Pancreas (tissue), 10 donors: ENCODE measurements around the gene LAMTOR4. TPM values are rescaled to one million over a fixed set of nuclear protein-coding genes. Genes with fewer than 3 reads are reported as not detected.

Experiments used
- ATAC-seq, 4 donors: fragments of 200-7000 bp; cut with Tn5 transposase; one replicate each; pipeline versions ENCODE4 v1.8.0 to v1.9.1; 2020; ENCODE audit warnings: mild to moderate bottlenecking in 4 of 4, moderate library complexity in 4 of 4
- DNase-seq, 6 donors: peaks; one replicate each; pipeline ENCODE4 v3.0.0-alpha.2; 2020
- FAIRE-seq: peaks from 2 replicates; lab custom pipeline; 2012; peaks lifted over from hg19 to GRCh38; lab: Jason Lieb, UNC
- H3K27ac ChIP-seq, 4 donors: fragments of 200-600 bp; sonication (generic); 1 replicate in 3 of 4; 2 replicates in 1 of 4; pipeline versions ENCODE4 v1.5.0 to v1.8.0; 2020
- H3K27me3 ChIP-seq, 4 donors: fragments of 200-600 bp; one replicate each; pipeline ENCODE4 v1.8.0; 2021
- H3K36me3 ChIP-seq, 3 donors: fragments of 200-600 bp; sonication (generic) in 1 of 3; one replicate each; pipeline versions ENCODE4 v1.5.0 to v1.8.0; 2020 to 2021
- H3K4me1 ChIP-seq, 3 donors: fragments of 200-600 bp; one replicate each; pipeline ENCODE4 v1.8.0; 2021
- H3K4me3 ChIP-seq, 4 donors: fragments of 200-600 bp; sonication (generic) in 2 of 4; one replicate each; pipeline versions ENCODE4 v1.5.0 to v1.8.0; 2020 to 2021
- H3K9me3 ChIP-seq, 4 donors: fragments of 200-600 bp; one replicate each; pipeline ENCODE4 v1.8.0; 2021
- WGBS, 2 donors: extraction: QIAGEN DNeasy Blood & Tissue Kit; methylation state at CpG; one replicate each; pipeline ENCODE4 v1.1.7; 2013; 5-methylcytosine and 5-hydroxymethylcytosine counted together
- intact Hi-C, 3 donors: fragments of 100-400 bp; cut with DNase I; formaldehyde crosslinking; loops; one replicate each; pipeline versions ENCODE4 v1.11.1 to v1.14.2; 2022
- polyA plus RNA-seq, 2 donors: library from polyadenylated mRNA; stranded (reverse); fragments of 200-250 nt; gene quantifications; one replicate each; pipeline ENCODE4 v1.2.3, GENCODE V29; 2013
- total RNA-seq, 6 donors: library from RNA; stranded (reverse); fragmentation: NEBNext Ultra II Directional in 4 of 6; extraction: Animal tissue kit (Norgen Biotek cat#: 25700) in 4 of 6; gene quantifications; one replicate each; pipeline versions ENCODE4 v1.2.1 to v1.2.4, GENCODE V29; 2021 to 2023
- TF ChIP-seq, protein P1 (sequence below), 4 donors: fragments of 200-600 bp; sonication (generic) in 3 of 4; IDR thresholded peaks; one replicate each; pipeline versions ENCODE4 v1.5.0 to v1.8.0; 2021; ENCODE audit warnings: antibody characterized with exemption in 4 of 4
- donor health status: healthy with polysubstance abuse.
- donor health status: DM: no; HTN: no; CAD: no; lungs with moderate emphysema.
- donor health status: DM: no; HTN: no; CAD: no.
- donor health status: control.
- donor health status: control.
- donor health status: Bipolar disorder and iron deficiency.
- donor health status: DM: yes; HTN: yes; CAD: no.
- donor health status: DM: no; HTN: no; CAD: no.
- donor health status: DM: no; HTN: no; CAD: no.
- donor health status: DM: yes; HTN: yes; CAD: no.

LAMTOR4 gene
- total and polyA plus RNA-seq, 8 donors = 43.8 to 209 (median 55.6) TPM

DNA sequence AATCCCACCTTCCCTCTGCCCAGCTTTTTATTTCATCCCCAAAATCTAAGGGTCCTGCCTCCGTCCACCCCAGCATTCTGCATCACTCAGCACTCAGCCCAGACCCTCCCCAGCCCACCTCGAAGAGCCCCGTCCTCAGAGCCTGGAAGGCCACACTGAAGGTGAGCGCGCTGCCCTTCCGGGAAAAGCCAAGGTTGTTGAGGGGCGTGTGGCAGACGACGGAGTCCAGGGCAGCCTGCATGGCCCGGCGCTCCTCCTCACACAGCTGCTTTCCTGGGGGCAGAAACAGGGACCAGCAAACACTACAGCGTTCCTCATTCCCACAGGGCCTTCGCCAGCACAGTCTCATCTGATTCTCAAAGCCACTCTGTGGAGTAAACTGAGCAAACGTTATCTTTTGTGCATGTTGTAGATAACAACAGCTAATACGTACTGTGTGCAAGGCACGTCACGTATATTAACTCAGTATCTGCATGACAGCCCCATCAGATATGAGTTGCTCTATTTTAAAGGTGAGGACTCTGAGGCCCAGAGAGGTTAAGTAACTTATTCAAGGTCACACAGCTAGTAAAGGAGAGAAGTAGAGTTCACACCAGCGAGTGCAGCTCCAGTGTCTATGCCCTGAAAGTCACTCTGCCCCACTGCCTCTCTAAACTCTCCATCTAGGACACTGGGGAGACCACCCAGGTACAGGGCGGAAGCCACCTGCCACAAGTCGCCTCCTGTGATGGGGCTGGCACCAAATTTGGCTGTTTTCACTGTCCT is 7.0 kb downstream of the LAMTOR4 start:
- H3K4me1 ChIP-seq = peaks cover 0 to 6% (median 0%) of the 10 kb centered on the region in 3 donors
- ATAC-seq (no peak), DNase-seq (no peak), FAIRE-seq (no peak)
- H3K36me3 ChIP-seq = no peaks in the 10 kb centered on the region
- TF ChIP-seq, protein P1, sequence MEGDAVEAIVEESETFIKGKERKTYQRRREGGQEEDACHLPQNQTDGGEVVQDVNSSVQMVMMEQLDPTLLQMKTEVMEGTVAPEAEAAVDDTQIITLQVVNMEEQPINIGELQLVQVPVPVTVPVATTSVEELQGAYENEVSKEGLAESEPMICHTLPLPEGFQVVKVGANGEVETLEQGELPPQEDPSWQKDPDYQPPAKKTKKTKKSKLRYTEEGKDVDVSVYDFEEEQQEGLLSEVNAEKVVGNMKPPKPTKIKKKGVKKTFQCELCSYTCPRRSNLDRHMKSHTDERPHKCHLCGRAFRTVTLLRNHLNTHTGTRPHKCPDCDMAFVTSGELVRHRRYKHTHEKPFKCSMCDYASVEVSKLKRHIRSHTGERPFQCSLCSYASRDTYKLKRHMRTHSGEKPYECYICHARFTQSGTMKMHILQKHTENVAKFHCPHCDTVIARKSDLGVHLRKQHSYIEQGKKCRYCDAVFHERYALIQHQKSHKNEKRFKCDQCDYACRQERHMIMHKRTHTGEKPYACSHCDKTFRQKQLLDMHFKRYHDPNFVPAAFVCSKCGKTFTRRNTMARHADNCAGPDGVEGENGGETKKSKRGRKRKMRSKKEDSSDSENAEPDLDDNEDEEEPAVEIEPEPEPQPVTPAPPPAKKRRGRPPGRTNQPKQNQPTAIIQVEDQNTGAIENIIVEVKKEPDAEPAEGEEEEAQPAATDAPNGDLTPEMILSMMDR (IDR thresholded peaks at IDR 0.05) = no peak
- WGBS, 2 donors = 76 to 78% methylated on average over 20 of the region's 20 CpGs
- H3K27me3 ChIP-seq = no peaks in the 10 kb centered on the region
- H3K9me3 ChIP-seq = no peaks in the 10 kb centered on the region
- no peak overlapping the region for H3K4me3 ChIP-seq
- intact Hi-C loops = no loop called here
- H3K27ac ChIP-seq = no peak overlapping the region

DNA sequence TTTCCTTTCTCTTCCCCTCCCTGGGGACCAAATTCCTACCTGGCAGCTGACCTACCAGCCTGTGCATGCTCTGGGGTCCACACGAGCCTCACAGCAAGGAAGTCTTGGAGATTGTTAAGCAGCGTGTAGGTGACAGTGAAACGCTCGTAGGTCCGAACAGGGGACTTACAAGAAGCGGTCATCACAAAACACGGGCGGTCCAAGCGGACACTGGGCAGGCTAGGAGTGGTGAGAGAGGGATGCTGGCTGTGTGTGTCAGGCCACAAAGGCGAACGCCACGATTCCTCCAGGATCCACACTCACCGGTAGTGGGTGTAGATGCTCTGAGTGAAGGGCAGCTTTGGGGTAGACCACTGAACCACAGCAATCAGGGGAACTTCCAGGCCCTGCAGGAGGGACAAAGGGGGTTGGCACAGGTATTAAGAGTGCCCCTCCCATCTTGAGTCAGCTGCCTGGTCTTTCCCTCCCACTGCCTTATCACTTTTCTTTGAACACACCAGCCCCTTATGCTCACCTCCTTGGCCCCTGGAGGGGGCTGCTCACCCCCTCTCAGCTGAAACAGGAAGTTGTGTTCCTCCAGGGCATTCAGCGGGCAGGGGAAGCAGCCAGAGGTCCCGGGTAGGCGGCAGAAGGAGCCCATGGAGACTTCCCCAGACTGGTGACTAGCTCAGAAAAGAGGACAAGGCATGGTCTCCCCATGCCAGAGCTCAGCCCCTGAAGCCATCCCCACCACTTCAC is 7.8 kb downstream of the LAMTOR4 start:
- FAIRE-seq = no peak
- DNase-seq = no peak
- H3K4me3 ChIP-seq = no peak overlapping the region
- peaks cover 0 to 6% (median 0%) of the 10 kb centered on the region in 3 donors for H3K4me1 ChIP-seq
- intact Hi-C loops = no loop called here
- no peak overlapping the region for H3K27ac ChIP-seq
- no peak for ATAC-seq
- 87 to 92% methylated on average over 16 of the region's 16 CpGs for WGBS, 2 donors
- no peaks in the 10 kb centered on the region for H3K27me3 ChIP-seq
- TF ChIP-seq, protein P1 (IDR thresholded peaks at IDR 0.05) = no peak
- H3K9me3 ChIP-seq = no peaks in the 10 kb centered on the region
- H3K36me3 ChIP-seq = no peaks in the 10 kb centered on the region

DNA sequence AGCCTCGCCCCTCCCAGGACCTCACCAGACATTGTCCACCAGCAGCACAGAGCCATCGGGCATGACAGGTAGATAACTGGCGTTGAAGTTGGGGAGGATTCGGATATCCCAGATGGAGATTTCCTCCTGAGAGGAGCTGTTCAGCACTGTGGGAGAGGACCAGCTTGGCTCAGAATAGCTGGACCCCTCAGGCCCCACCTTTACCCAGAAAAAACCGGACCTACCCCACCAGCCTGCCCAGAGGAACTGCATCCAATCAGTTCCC is 8.3 kb downstream of the LAMTOR4 start:
- H3K4me3 ChIP-seq = peak overlapping the region in 1 of 4 donors; percentile 77
- H3K36me3 ChIP-seq = no peaks in the 10 kb centered on the region
- DNase-seq (no peak), FAIRE-seq (no peak), ATAC-seq (no peak)
- no peaks in the 10 kb centered on the region for H3K27me3 ChIP-seq
- peaks cover 0 to 6% (median 0%) of the 10 kb centered on the region in 3 donors for H3K4me1 ChIP-seq
- 70 to 76% methylated on average over 5 of the region's 5 CpGs for whole genome bisulfite sequencing, 2 donors
- no peaks in the 10 kb centered on the region for H3K9me3 ChIP-seq
- intact Hi-C loops = no loop called here
- TF ChIP-seq, protein P1 (IDR thresholded peaks at IDR 0.05) = no peak
- H3K27ac ChIP-seq = no peak overlapping the region

DNA sequence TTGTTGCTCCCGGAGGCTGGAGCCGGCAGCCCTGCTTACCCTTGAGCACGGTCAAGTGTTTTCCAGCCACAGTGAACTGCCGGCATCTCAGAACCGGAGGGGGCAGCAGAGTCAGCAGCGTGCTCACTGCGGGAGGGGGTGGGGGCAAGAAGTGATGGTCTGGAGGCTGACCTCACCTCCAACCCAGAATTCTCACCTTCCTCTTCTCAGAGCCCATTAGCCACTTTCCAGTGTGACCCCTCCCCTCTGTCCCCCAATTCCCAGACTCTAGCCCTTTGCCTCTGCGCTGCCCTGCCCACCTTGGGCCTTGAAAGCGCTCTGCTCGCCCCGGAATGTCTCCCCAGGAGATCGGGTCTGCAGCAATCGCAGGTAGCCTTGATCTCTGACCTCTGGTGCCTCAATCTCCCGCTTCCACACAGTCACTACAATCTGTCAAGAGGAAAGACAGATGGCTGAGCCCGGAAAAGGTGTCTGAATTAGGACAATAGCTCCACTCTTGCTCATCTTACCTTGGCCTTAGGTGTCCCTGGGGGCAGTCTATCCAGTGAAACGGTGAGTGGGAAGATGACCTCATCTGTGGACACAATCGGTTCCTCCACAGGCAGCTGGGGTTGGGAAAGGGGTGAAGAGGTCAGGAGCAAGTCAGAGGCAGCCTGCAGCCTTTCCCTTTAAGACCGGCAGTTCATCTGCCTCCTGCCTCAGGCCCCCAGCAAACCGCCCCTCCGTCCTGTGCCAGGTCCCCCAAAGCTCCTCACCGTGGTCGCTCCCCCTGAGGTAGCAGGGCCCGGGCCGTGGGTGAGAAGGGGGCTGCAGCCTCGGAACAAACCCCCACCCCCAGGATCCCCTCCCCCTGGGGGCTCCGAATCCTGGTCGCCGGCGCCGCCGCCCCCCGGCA is 8.9 kb downstream of the LAMTOR4 start:
- 14 to 17% methylated on average over 28 to 32 of the region's 32 CpGs for WGBS, 2 donors
- Histone ChIP-seq H3K4me1 (peaks cover 0 to 6% (median 0%) of the 10 kb centered on the region in 3 donors), H3K9me3 (no peaks in the 10 kb centered on the region), H3K27me3 (no peaks in the 10 kb centered on the region), H3K4me3 (peak overlapping the region; percentile 71 to 95 (median 80)), H3K27ac (peak overlapping the region in 3 of 4 donors; percentile 53 to 69 (median 53)), H3K36me3 (no peaks in the 10 kb centered on the region)
- FAIRE-seq = no peak
- intact Hi-C loops = no loop called here
- peak in 3 of 6 donors; percentile 37 to 78 (median 38) for DNase-seq
- peak; percentile 22 to 57 (median 40) for ATAC-seq
- TF ChIP-seq, protein P1 (IDR thresholded peaks at IDR 0.05) = no peak
